ENCODE results near the gene GNAO1.

The GNAO1 gene

DNA sequence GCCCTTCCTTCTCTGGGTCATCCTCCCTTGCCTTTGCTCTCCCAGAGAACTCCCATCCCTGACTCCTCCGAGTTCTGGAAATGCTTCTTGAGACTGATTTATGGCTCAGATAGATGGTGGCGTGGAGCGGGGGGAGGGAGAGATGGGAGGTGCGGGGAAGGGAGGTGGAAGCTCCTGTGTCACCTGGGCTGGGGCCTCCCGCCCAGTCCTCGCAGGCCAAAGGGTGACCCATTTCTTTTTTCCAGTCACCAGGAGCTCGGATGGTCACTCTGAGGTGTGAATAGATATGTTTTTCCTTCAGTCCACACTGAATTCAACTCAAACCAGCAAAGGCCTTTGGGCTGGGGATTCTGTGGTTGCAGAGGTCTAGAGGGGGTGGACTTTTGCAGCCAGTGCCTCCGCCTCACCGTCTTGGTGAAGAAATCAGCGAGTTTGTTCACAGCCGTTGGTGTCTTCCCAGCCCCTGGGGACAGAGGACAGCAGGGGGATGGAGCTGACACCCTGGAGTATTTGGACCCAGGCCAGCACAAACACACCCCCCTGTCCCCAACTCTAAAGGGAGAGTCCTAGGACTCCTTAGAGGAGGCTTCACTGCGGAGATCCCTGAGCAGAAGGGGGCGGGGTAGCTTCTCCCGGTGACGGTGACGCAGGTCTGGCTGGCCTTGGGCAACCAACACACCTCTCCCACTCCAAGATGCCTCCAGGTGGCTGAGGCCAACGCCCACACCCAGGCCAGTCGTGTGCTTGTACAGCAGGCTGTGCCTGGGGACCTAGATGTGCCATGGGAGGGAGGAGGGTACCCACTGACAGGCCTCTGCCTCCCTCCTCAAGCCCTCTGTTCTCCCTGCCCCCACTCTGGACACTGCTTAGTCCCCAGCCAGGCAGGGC, 153.5 kb downstream of the GNAO1 start:
- H3K27me3 ChIP-seq (ENCODE audit: insufficient read depth, poor library complexity, severe bottlenecking): no peaks in the 10 kb centered on the region
- TF ChIP-seq REST (IDR thresholded peaks at IDR 0.05; ENCODE audit: insufficient replicate concordance, low read depth): no peak

GRCh38 chr16:56345406-56346050, 154.2 kb downstream of the GNAO1 start:
- no peaks in the 10 kb centered on the region for H3K27me3 ChIP-seq (ENCODE audit: insufficient read depth, poor library complexity, severe bottlenecking)
- DNase-seq (ENCODE audit: low read depth in 1 of 2, low spot score in 1 of 2): no peak
- TF ChIP-seq CTCF (IDR thresholded peaks at IDR 0.05; ENCODE audit: insufficient read depth, low read length) (no peak), GABPA (IDR thresholded peaks at IDR 0.05; ENCODE audit: low read depth) (no peak), POLR2AphosphoS5 (IDR thresholded peaks at IDR 0.05; ENCODE audit: low read depth) (no peak), REST (IDR thresholded peaks at IDR 0.05; ENCODE audit: insufficient replicate concordance, low read depth) (no peak), SPI1 (IDR thresholded peaks at IDR 0.05; ENCODE audit: borderline replicate concordance, low read depth) (no peak)
- H3K27ac ChIP-seq (replicated peaks): no peak overlapping the region
- no peak overlapping the region for H3K4me3 ChIP-seq (replicated peaks; ENCODE audit: insufficient read depth, low read length)

More for the DNA sequence above, 153.5 kb downstream of the GNAO1 start:
- DNase-seq (ENCODE audit: low read depth in 1 of 2, low spot score in 1 of 2): no peak
- Histone ChIP-seq H3K4me3 (replicated peaks; ENCODE audit: insufficient read depth, low read length) (no peak overlapping the region), H3K27ac (replicated peaks) (no peak overlapping the region)

DNA sequence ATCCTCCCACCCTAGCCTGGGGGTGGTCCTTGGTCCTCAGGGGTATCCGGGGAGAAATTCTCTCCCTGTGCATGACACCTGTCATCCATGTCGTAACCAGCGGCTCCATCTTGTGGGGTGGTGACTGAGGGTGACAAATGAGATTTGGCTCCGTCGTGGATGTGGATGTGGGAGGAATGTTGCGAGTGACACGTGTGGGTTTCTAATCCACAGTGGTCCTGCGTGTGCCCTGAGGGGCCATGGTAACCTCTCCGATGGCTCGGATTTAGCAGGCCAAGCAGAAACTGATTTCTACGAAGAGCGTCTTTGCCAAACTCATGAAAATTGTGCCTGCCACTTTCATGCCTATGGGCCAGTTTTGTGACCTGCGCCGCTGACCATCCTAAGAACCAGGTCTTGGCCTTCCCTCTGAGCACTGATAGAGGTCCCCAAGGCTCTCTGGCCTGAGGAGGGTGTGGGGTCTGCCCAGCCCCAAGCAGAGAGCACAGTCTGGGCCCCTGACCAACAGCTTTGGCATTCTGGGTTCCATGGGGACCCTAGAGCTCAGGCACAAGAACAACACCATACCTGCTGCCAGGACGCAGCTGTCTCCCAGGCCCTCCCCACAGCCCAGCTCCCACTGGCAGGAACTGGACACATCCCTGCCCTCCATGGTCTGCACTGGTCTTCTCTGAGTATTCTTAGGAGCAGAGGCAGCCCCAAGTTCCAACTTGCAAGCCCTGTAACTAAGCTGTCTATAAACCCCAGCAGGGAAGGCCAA, 155.0 kb downstream of the GNAO1 start:
- no peak for DNase-seq (ENCODE audit: low read depth in 1 of 2, low spot score in 1 of 2)
- Histone ChIP-seq H3K4me3 (replicated peaks; ENCODE audit: insufficient read depth, low read length) (no peak overlapping the region), H3K27ac (replicated peaks) (no peak overlapping the region), H3K27me3 (ENCODE audit: insufficient read depth, poor library complexity, severe bottlenecking) (peaks cover 2% of the 10 kb centered on the region)
- TF ChIP-seq POLR2AphosphoS5 (IDR thresholded peaks at IDR 0.05; ENCODE audit: low read depth) (no peak), SPI1 (IDR thresholded peaks at IDR 0.05; ENCODE audit: borderline replicate concordance, low read depth) (no peak), GABPA (IDR thresholded peaks at IDR 0.05; ENCODE audit: low read depth) (no peak), CTCF (IDR thresholded peaks at IDR 0.05; ENCODE audit: insufficient read depth, low read length) (no peak), REST (IDR thresholded peaks at IDR 0.05; ENCODE audit: insufficient replicate concordance, low read depth) (no peak)
